Dermis microvascular lymphatic vessel endothelial cell (primary cell): ENCODE results near the gene B9D1. TPM values are rescaled to one million over a fixed set of nuclear protein-coding genes. Genes with fewer than 3 reads are reported as not detected.

Source experiments
- DNase-seq, 2 donors: peaks; one replicate each; pipeline versions ENCODE4 v3.0.0 to v3.0.0-alpha.2; 2010; ENCODE audit warnings: low read depth in 2 of 2
- total RNA-seq: library from RNA; depleted of rRNA; stranded (reverse); fragments of >200 nt; gene quantifications from 2 replicates; pipeline ENCODE4 v1.2.1, GENCODE V29; 2014

Gene B9D1
- total RNA-seq, 1 donor from 2014 or later: 17.2 TPM

DNA sequence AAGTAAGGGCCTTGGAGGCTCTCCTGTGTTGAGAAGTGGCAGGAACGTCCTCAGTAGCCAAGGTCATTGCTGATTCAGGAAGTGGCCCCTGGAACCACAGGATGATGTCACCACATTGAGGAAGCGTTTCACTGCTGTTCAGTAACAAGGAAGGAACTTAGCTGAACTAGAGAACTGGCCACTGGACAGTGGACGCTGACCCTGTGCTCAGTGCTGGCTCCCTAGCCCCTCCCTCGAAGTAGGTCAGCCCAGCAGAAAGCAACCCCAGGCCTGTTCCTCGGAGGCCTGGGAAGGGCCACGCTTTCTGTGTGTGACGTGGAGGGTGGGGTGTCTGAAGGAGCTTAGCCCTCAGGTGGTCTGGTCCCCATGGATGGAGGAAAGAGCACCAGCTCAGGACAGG lies 58.3 kb downstream of the B9D1 start:
- DNase-seq: peak; percentile 33 to 80

DNA sequence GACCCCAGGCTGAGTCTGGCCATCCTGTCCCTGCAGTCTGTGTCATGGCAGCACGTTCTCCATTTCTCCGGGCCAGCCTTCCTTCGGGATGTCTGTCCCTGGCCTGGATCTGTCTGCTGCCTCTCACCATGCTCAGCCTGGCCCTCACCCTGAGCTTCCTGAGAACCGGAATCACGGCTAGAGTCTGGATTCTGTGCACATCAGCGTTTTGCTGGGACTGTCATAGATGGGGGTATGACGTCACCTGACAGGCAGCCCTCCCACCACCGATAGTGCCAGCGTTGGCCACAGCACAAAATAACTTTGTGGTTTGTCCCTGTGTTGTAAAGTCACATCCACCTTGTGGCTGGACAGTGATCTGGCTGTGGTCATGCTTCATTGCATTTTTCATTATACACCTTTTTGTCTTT lies 59.2 kb downstream of the B9D1 start:
- peak; percentile 54 to 61 for DNase-seq

DNA sequence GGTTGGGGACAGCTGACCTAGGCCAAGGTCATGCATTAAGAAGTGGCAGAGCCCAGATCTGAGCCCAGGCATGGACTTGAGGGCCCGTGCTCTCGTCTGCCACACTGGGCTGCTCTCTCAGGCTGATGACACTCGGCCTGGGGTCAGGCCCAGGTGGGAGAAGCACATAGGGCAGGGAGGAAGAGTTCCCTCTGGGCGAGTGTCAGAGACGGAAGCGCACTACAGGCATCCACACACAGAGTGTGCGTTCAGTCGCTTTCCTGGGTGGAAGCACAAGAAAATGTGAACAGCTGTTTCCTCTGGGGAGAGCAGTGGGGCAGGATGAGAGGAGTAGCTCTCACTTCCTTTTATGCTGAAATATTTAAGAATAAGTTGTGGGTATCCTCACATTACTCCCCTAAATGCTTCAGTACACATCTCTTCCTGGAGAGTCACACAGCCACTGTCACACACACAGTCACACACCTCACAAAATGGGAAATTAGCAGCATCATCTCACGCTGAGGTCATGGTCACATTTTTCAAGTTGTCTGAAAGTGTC lies 59.7 kb downstream of the B9D1 start:
- DNase-seq: peak in 1 of 2 donors; percentile 23

DNA sequence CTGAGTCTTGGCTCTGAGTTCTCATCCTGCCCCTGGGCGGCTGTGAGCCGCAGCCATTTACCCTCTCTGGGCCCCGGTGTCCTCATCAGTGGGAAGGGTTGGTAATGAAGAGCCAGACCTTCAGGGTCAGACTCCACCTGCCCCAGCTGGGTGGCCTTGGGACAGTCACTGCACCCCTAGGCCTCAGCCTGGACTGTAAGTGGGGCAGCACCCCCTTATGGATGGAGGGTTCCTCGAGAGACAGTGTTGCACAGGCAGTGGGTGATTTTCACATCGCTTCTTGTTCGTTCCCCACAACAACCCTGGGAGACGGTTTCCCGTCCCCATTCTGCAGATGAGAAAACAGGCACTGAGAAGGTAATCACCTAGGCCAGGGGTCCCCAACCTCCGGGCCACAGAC lies 60.5 kb downstream of the B9D1 start:
- DNase-seq: no peak

DNA sequence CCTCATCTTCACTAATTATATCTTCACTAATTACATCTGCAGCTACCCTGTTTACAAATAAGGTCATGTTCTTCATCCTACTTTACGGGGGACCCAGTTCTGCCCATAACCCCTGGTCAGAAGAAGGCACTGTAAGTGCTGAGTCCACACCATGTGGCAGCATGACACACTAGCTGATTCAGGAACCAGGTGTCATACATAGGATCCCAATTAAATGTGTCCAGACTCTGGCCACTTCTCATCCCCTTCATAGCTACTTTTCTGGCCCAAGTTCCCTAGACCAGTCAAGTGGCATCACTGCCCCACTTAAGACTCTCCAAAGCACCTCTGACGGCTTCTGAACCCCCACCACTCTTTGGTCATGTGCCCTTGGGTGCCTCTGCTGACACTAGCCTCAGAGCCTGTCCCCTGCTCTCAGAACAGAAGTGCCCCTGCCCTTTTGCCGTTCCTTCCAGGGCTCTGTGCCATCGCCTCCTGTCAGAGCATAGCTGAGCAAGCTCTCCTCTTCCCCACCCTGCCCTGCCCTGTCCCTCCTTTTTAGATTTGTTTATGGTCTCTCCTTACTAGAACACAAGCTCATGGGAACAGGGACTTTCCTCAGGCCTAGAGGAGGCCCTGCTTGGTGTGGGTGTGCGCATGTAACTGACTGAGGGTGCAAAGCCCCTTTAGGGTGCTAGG lies 61.1 kb downstream of the B9D1 start:
- DNase-seq: no peak

DNA sequence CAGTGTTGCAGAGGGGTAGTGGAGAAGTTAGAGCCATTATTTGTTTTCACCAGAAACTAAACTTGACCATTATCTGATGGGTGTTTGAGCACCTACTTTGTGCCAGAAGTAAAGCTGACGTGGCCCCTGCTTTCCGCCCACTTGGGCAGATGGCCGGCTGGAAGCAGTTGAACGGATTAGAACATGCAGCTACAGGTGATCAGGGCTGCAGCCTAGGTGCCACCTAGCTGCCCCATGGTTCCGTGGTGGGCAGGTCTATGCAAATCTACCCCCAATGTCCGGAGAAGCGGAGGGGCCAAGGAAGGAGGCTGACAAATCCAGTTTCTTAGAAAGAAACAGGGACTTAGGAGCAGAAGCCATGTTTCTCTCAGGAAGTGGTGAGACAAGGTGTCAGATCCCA lies 62.7 kb downstream of the B9D1 start:
- no peak for DNase-seq

DNA sequence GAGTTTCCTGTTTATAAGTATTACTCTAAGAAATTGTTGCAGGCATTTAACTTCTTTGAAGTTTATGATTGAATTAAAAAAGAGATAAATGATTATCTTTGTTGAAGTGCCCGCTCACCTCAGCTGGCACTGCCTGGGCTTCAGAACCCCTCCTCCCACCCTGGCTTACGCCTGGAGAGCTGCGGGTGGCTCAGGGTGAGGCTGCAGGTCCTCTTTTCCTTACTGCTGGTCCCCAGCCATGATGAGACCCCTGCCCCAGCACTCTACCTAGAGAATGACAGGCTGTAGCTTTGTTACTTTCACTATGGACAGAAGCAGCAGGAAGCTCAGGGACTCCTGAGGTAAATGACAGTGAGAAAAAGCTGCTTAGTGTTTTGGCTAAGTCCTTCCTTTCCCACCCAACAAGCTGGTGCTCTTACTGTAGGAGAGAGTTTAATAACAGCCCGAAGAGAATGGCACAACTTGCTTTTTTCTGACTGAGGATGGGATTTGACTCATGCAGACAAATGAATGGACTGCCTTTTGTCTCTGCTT lies 63.2 kb downstream of the B9D1 start:
- DNase-seq: no peak

DNA sequence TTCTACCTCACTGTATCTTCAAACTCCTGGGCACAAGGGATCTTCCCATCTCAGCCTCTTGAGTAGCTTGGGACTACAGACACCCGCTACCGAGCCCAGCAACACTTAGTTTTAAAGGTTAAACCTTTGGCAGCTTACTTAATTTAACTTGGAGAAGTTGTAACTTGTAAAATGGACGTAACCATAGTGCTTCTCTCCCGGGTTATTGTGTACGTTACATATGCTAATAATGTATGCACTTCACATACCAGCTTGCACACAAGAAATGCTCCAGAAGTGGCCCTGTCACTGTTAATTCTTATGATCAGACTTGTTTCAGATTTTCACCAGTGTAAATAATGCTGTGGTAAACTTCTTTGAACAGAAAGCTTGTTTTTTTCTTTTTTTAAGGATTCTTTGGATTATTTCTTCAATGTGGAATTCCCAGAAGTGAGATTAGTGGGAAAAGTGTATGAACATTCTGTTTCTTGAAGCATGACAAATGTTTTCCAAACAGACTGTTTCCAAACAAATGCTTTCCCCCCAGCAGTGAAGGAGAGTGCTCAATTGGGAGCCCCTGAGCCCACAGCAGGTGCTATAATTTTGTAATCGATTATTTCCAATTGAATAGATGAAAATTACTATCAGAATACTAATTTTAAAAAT lies 63.8 kb downstream of the B9D1 start:
- no peak for DNase-seq

DNA sequence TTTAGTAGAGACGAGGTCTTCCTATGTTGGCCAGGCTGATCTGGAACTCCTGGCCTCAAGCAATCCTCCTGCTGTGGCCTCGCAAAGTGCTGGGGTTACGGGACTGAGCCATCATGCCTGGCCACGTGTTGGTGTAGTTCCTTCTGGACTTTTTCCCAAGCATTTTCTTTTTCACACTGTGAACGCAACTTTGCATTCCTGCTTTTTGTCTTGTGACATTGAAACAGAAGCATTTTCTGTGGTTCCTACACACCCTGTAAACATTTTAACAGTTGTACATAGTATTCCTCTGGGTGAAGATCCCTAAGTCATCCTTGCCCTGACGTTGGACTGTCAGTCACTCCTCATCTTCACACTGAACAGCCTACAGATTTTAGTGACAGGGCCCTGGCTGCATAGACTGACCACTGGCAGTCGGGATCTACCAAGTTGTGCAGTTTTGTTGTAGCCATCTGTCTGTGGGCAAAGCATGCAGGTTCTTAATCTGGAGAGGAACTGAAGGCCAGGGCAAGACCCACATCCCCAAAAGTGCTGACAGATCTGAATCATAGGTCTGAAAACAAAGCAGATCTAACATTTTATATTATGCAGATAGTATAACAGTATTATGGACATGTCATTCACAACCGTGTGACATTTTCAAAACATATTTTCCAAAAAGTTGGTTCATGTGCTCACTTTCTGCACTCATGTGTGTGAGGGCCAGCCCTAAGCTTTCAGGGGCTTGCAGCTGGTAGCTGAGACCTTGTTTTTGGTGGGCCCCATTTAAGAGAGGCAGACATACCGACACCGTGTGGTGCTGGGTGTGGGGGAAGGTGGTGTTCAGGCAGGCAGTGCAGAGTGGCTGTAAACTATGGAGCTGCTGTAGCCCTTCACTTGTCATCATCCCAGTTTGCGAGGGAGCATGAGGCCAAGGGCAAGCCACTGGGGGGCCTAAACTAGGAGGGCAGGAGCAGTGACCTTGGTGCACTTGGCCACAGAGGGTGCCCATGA lies 65.4 kb downstream of the B9D1 start:
- no peak for DNase-seq

DNA sequence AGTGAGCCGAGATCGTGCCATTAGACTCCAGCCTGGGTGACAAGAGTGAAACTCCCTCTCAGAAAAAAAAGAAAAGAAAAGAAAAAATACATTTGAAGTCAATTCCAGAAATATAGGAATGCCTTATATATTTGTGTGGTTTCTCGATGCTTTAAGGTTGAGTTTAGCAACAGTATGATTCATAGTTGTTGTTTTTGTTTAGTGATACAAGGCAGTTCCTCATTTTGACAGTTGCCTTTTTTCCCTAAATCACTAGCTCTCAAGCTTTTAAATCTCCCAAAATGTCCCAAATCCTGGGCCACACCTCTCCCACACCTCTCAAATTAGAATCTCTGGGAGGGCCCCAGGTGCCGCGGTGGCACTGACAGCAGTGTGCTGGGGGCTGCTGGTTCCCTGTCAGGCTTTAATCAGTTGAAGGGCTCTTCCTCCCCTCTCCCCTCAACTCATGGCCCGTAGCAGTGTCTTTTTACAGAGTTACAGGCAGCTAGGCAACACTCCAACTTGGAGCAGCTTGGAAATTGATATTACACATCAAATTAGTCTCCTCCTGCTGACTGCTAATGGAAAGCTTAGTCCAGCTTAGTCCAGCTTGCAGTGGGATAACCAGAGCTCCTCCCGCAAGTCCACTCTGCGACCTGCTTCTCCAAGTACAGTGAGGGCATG lies 66.9 kb downstream of the B9D1 start:
- no peak for DNase-seq

DNA sequence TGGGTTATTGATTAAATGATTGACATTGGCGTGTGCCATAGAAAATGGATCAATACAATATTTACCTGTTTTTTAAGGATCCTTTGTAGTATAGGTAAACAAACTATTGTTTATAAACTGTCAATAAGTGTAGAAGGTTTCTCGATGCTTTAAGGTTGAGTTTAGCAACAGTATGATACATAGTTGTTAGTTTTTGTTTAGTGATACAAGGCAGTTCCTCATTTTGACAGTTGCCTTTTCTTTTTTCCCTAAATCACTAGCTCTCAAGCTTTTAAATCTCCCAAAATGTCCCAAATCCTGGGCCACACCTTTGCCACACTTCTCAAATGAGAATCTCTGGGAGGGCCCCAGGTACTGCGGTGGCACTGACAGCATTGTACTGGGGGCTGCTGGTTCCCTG lies 68.1 kb downstream of the B9D1 start:
- DNase-seq: no peak

Other genes with a start within 250 kb of the B9D1 start
- 23.5 and 56.0 TPM in 2 replicates for gene GRAPL, start 235.1 kb downstream of the B9D1 start, total RNA-seq
- 15.0 and 21.6 TPM in 2 replicates for gene EPN2, start 125.4 kb downstream of the B9D1 start, total RNA-seq
- gene MAPK7, start 15.8 kb upstream of the B9D1 start, total RNA-seq: 7.2 and 12.6 TPM in 2 replicates
- gene MFAP4, start 24.5 kb upstream of the B9D1 start, total RNA-seq: not detected in 2 replicates
- 0.25 and 0.39 TPM in 2 replicates for gene RNF112, start 48.5 kb upstream of the B9D1 start, total RNA-seq
- gene SLC47A1, start 171.1 kb upstream of the B9D1 start, total RNA-seq: 0.63 and 1.7 TPM in 2 replicates